Endothelial cell of umbilical vein (primary cell): ENCODE results near the gene BCAS4. TPM values are rescaled to one million over a fixed set of nuclear protein-coding genes. Genes with fewer than 3 reads are reported as not detected.

Source experiments
- BruUV-seq: library from RNA; stranded (reverse); fragments of 400-500 nt; replicated peaks from 2 replicates; lab custom pipeline; 2021; lab: Mats Ljungman, UMichigan
- CTCF ChIA-PET: fragments of 300-600, 350-600 bp; sonication (Branson Sonifier 250); formaldehyde crosslinking; loops from one replicate; lab custom pipeline; 2021; ENCODE audit warnings: antibody characterized with exemption, inconsistent platforms; lab: Charles Lee
- POLR2A ChIA-PET: fragments of 300-600, 350-600 bp; sonication (Branson Sonifier 250); formaldehyde crosslinking; loops from one replicate; lab custom pipeline; 2021; ENCODE audit warnings: antibody characterized with exemption, inconsistent platforms; lab: Charles Lee
- DNase-seq: peaks from one replicate; pipeline ENCODE4 v3.0.0-alpha.2; 2011; ENCODE audit warnings: low read depth, low spot score
- FAIRE-seq: peaks from 2 replicates; lab custom pipeline; 2011; peaks lifted over from hg19 to GRCh38; lab: Jason Lieb, UNC
- H2AFZ ChIP-seq: 2 replicates; pipeline ENCODE4 v1.6.0; 2012; ENCODE audit warnings: low read depth, low read length, control low read depth, inconsistent platforms
- H3K27ac ChIP-seq: 2 replicates; pipeline ENCODE4 v1.5.1; 2011; ENCODE audit warnings: low read depth, mild to moderate bottlenecking, control low read depth, low read length, moderate library complexity; ENCODE audit not compliant: insufficient read depth
- H3K27me3 ChIP-seq, 2 experiments: 2 replicates each; pipeline versions ENCODE4 v1.6.0 to v1.6.1; 2011; ENCODE audit warnings: low read length in 2 of 2, mixed read lengths in 1 of 2; ENCODE audit not compliant: control insufficient read depth in 2 of 2, insufficient read depth in 2 of 2
- H3K36me3 ChIP-seq, 2 experiments: 2 replicates in 1 of 2; 3 replicates in 1 of 2; pipeline ENCODE4 v1.5.1; 2011; ENCODE audit warnings: low read length in 2 of 2, mild to moderate bottlenecking in 1 of 2, moderate library complexity in 1 of 2; ENCODE audit not compliant: control insufficient read depth in 2 of 2, insufficient read depth in 2 of 2; ENCODE audit errors: extremely low read depth in 1 of 2
- H3K4me1 ChIP-seq: 3 replicates; pipeline ENCODE4 v1.5.1; 2011; ENCODE audit warnings: mild to moderate bottlenecking, low read length; ENCODE audit not compliant: control insufficient read depth, insufficient read depth; ENCODE audit errors: extremely low read depth
- H3K4me2 ChIP-seq: 2 replicates; pipeline ENCODE4 v1.6.1; 2011; ENCODE audit warnings: low read length, control low read depth, mixed read lengths; ENCODE audit not compliant: insufficient read depth
- H3K4me3 ChIP-seq, 3 experiments: fragments of 200-600 bp in 1 of 3; sonication (generic), shearing (Covaris generic) in 1 of 3; replicated peaks in 1 of 3; 2 replicates each; pipeline ENCODE4 v1.5.1; 2011 to 2016; ENCODE audit warnings: control low read depth in 3 of 3, low read length in 3 of 3, mild to moderate bottlenecking in 2 of 3, inconsistent platforms in 1 of 3, low read depth in 1 of 3, moderate library complexity in 1 of 3; ENCODE audit not compliant: insufficient read depth in 1 of 3
- H3K79me2 ChIP-seq: 2 replicates; pipeline ENCODE4 v1.6.0; 2012; ENCODE audit warnings: low read length, inconsistent platforms; ENCODE audit not compliant: control insufficient read depth, insufficient read depth
- H3K9ac ChIP-seq: replicated peaks from 2 replicates; pipeline ENCODE3; 2011; ENCODE audit warnings: low read length, control low read depth; ENCODE audit not compliant: insufficient read depth; ENCODE audit errors: extremely low read depth
- H3K9me1 ChIP-seq: replicated peaks from 3 replicates; pipeline ENCODE4 v1.6.0; 2011; ENCODE audit warnings: mild to moderate bottlenecking, low read length; ENCODE audit not compliant: control insufficient read depth, insufficient read depth; ENCODE audit errors: extremely low read depth
- H3K9me3 ChIP-seq: replicated peaks from 2 replicates; pipeline ENCODE4 v1.5.1; 2012; ENCODE audit warnings: low read length, inconsistent platforms; ENCODE audit not compliant: control insufficient read depth, insufficient read depth
- H4K20me1 ChIP-seq: replicated peaks from 2 replicates; pipeline ENCODE3; 2011; ENCODE audit warnings: mild to moderate bottlenecking, low read length; ENCODE audit not compliant: control insufficient read depth, insufficient read depth; ENCODE audit errors: extremely low read depth
- FOS ChIP-seq: IDR thresholded peaks from 2 replicates; pipeline ENCODE4 v1.6.1; 2011; ENCODE audit warnings: mild to moderate bottlenecking, low read length, moderate library complexity, borderline replicate concordance; ENCODE audit not compliant: insufficient read depth
- GATA2 ChIP-seq: IDR thresholded peaks from 2 replicates; pipeline ENCODE4 v1.7.0; 2011; ENCODE audit warnings: low read depth, mild to moderate bottlenecking, moderate library complexity, mixed read lengths, low read length; ENCODE audit not compliant: insufficient read length, insufficient read depth
- JUN ChIP-seq: IDR thresholded peaks from 2 replicates; pipeline ENCODE4 v1.6.1; 2011; ENCODE audit warnings: borderline replicate concordance, low read depth; ENCODE audit not compliant: insufficient read length, insufficient read depth
- dilution Hi-C: fragments of 300-500 bp; cut with MboI; formaldehyde crosslinking; loops from one replicate; pipeline ENCODE4 v1.15.0; 2019; ENCODE audit warnings: low sequenced_read_pairs; ENCODE audit not compliant: extremely low pct_ligation_motif_present
- intact Hi-C: fragments of 100-400 bp; cut with micrococcal nuclease; formaldehyde crosslinking; loops from one replicate; pipeline ENCODE4 v1.10.0; 2022
- polyA plus RNA-seq, 4 experiments: library from polyadenylated mRNA; depleted of rRNA in 3 of 4; stranded (reverse) in 3 of 4; unstranded in 1 of 4; fragments of >200 nt; gene quantifications; 2 replicates each; pipeline versions ENCODE4 v1.2.1 to v1.2.3, GENCODE V29; 2011 to 2012; ENCODE audit warnings: missing spikeins in 1 of 4
- total RNA-seq: library from RNA; stranded (reverse); gene quantifications from 2 replicates; pipeline ENCODE4 v1.2.3, GENCODE V29; 2021
- TF ChIP-seq, protein P1 (sequence below), 2 donors: IDR thresholded peaks; 1 replicate in 1 of 2; 2 replicates in 1 of 2; pipeline ENCODE4 v1.5.1; 2011; ENCODE audit warnings: low read length in 2 of 2, mild to moderate bottlenecking in 2 of 2, moderate library complexity in 2 of 2, control low read depth in 1 of 2, inconsistent platforms in 1 of 2, low read depth in 1 of 2; ENCODE audit not compliant: insufficient read depth in 1 of 2; ENCODE audit errors: extremely low read depth in 1 of 2

BCAS4 gene
- total and polyA plus RNA-seq, 2 donors (not counting 3 experiments of a cell fraction or from before 2014, with no cell fraction given), result 1.0 to 1.5 TPM

- Histone ChIP-seq H3K27me3 (no peaks in the 10 kb centered on the region), H3K9ac (no peak overlapping the region), H3K4me1 (no peaks in the 10 kb centered on the region), H3K9me1 (no peaks in the 10 kb centered on the region), H3K27ac (no peak overlapping the region), H4K20me1 (no peaks in the 10 kb centered on the region), H3K79me2 (no peaks in the 10 kb centered on the region), H3K4me2 (no peak overlapping the region), H2AFZ (no peak overlapping the region), H3K36me3 (no peaks in the 10 kb centered on the region), H3K9me3 (no peaks in the 10 kb centered on the region), H3K4me3 (no peak overlapping the region)
- ChIA-PET CTCF (interaction anchor here (1.0 to 3.9 kb wide), 8 partner anchors 9 to 139 kb away, joined by 3 to 27 read pairs (median 5); partner anchors contain the start of genes ADNP, BCAS4, DPM1 and MOCS3), POLR2A (no interaction called here)
- TF ChIP-seq JUN (no peak), FOS (no peak), GATA2 (no peak)
- TF ChIP-seq, protein P1, sequence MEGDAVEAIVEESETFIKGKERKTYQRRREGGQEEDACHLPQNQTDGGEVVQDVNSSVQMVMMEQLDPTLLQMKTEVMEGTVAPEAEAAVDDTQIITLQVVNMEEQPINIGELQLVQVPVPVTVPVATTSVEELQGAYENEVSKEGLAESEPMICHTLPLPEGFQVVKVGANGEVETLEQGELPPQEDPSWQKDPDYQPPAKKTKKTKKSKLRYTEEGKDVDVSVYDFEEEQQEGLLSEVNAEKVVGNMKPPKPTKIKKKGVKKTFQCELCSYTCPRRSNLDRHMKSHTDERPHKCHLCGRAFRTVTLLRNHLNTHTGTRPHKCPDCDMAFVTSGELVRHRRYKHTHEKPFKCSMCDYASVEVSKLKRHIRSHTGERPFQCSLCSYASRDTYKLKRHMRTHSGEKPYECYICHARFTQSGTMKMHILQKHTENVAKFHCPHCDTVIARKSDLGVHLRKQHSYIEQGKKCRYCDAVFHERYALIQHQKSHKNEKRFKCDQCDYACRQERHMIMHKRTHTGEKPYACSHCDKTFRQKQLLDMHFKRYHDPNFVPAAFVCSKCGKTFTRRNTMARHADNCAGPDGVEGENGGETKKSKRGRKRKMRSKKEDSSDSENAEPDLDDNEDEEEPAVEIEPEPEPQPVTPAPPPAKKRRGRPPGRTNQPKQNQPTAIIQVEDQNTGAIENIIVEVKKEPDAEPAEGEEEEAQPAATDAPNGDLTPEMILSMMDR (IDR thresholded peaks at IDR 0.05; ENCODE audit: extremely low read depth in 1 of 2, insufficient read depth in 1 of 2, low read depth in 1 of 2, low read length in 2 of 2), result no peak
- dilution Hi-C loops, result no loop called here
- FAIRE-seq (no peak), DNase-seq (no peak)
- intact Hi-C loops, result loop anchor here (2.0 kb wide), 1 partner anchor 71 kb away; no protein-coding TSS in a partner anchor
- BruUV-seq, result no TSS peak
Measured at GRCh38 chr20:50819349-50819748, 24.5 kb downstream of the BCAS4 start.
